Cardiac fibroblast (primary cell): ENCODE measurements around the gene ASB9.

Experiments
- DNase-seq, 2 donors: peaks; one replicate each; pipeline versions ENCODE4 v3.0.0 to v3.0.0-alpha.2; 2010; ENCODE audit warnings: low read depth in 2 of 2
- H3K4me3 ChIP-seq, 2 donors: replicated peaks in 1 of 2; 1 replicate in 1 of 2; 2 replicates in 1 of 2; pipeline ENCODE4 v1.5.1; 2011; ENCODE audit warnings: low read depth in 2 of 2, low read length in 2 of 2, mild to moderate bottlenecking in 2 of 2, moderate library complexity in 1 of 2
- CTCF ChIP-seq: IDR thresholded peaks from one replicate; pipeline ENCODE4 v1.5.1; 2011; ENCODE audit warnings: low read depth, mild to moderate bottlenecking, low read length, inconsistent platforms

Gene ASB9

GRCh38 chrX:15224747-15225146 lies 45.1 kb downstream of the ASB9 start:
- TF ChIP-seq CTCF = no peak
- no peak for DNase-seq
- H3K4me3 ChIP-seq = no peak overlapping the region

- no peak for TF ChIP-seq CTCF
- H3K4me3 ChIP-seq = no peak overlapping the region
- no peak for DNase-seq
Observed at GRCh38 chrX:15221321-15221720, 48.6 kb downstream of the ASB9 start.

GRCh38 chrX:15217161-15217560 lies 52.7 kb downstream of the ASB9 start:
- no peak overlapping the region for H3K4me3 ChIP-seq
- no peak for TF ChIP-seq CTCF
- DNase-seq = no peak

- no peak for TF ChIP-seq CTCF
- H3K4me3 ChIP-seq = no peak overlapping the region
- no peak for DNase-seq
Observed at GRCh38 chrX:15216280-15216679, 53.6 kb downstream of the ASB9 start.

GRCh38 chrX:15215366-15215765 lies 54.5 kb downstream of the ASB9 start:
- no peak overlapping the region for H3K4me3 ChIP-seq
- TF ChIP-seq CTCF = no peak
- no peak for DNase-seq

- H3K4me3 ChIP-seq = no peak overlapping the region
- no peak for DNase-seq
- no peak for TF ChIP-seq CTCF
Observed at GRCh38 chrX:15214588-15214987, 55.3 kb downstream of the ASB9 start.

- DNase-seq = no peak
- no peak for TF ChIP-seq CTCF
Observed at GRCh38 chrX:15209096-15209495, 60.8 kb downstream of the ASB9 start.

More at GRCh38 chrX:15209096-15209495, 60.8 kb downstream of the ASB9 start:
- no peak overlapping the region for H3K4me3 ChIP-seq
